HEK293 (cell line): Measurements from ENCODE around the gene PRSS2.
A peak's percentile ranks its signal among the peaks of the same experiment; 100 is the strongest.
"Not testable (repeated sequence)": the region's sequence is repeated elsewhere in the genome, so short reads cannot be mapped to it uniquely, and the experiment has no call there.

ENCODE experiments used
- CTCF ChIA-PET: fragments of 350-600 bp; formaldehyde crosslinking; extraction: SDS; loops from one replicate; lab custom pipeline; 2021; ENCODE audit warnings: antibody characterized with exemption; lab: Yijun Ruan, JAX
- POLR2A ChIA-PET: fragments of 300-600 bp; formaldehyde crosslinking; extraction: SDS; loops from one replicate; lab custom pipeline; 2020; ENCODE audit warnings: antibody characterized with exemption, inconsistent platforms; lab: Yijun Ruan, JAX
- H3K27ac ChIP-seq: fragments of 200-500 bp; sonication (Bioruptor generic); 2 replicates; pipeline ENCODE4 v1.5.1; 2014; ENCODE audit warnings: low read depth, low read length, control low read depth, inconsistent platforms; ENCODE audit errors: extremely low read depth
- H3K36me3 ChIP-seq, 2 experiments: fragments of 200-500 bp in 1 of 2; sonication (Bioruptor generic) in 1 of 2; 1 replicate in 1 of 2; 2 replicates in 1 of 2; pipeline ENCODE4 v1.5.1; 2014 to 2017; ENCODE audit warnings: inconsistent platforms in 2 of 2, low read length in 2 of 2; ENCODE audit not compliant: control insufficient read depth in 2 of 2, insufficient read depth in 1 of 2
- H3K4me1 ChIP-seq: fragments of 200-500 bp; sonication (Bioruptor generic); 2 replicates; pipeline ENCODE4 v1.5.1; 2014; ENCODE audit warnings: mild to moderate bottlenecking, low read length, inconsistent platforms; ENCODE audit not compliant: control insufficient read depth, insufficient read depth
- H3K4me3 ChIP-seq: 2 replicates; pipeline ENCODE4 v1.5.1; 2011; ENCODE audit warnings: low read depth, mild to moderate bottlenecking, control low read depth, low read length, moderate library complexity
- H3K9me3 ChIP-seq: fragments of 200-500 bp; sonication (Bioruptor generic); 2 replicates; pipeline ENCODE4 v1.5.1; 2014; ENCODE audit warnings: low read depth, low read length, inconsistent platforms; ENCODE audit not compliant: control insufficient read depth, insufficient read depth
- EGR2 ChIP-seq: fragments of 450-650 bp; formaldehyde crosslinking; IDR thresholded peaks from 2 replicates; pipeline ENCODE4 v1.5.1; 2016; ENCODE audit warnings: low read depth, missing biosample characterization, missing genetic modification characterization
- GLI2 ChIP-seq: fragments of 450-650 bp; formaldehyde crosslinking; IDR thresholded peaks from 2 replicates; pipeline ENCODE4; 2017; ENCODE audit warnings: missing biosample characterization, missing genetic modification characterization, low read depth, borderline replicate concordance
- GLIS1 ChIP-seq: fragments of 450-650 bp; formaldehyde crosslinking; IDR thresholded peaks from 2 replicates; pipeline ENCODE4 v1.5.1; 2016; ENCODE audit warnings: missing biosample characterization, missing genetic modification characterization
- KLF7 ChIP-seq: fragments of 450-650 bp; formaldehyde crosslinking; IDR thresholded peaks from 2 replicates; pipeline ENCODE4 v1.5.1; 2016; ENCODE audit warnings: missing biosample characterization, missing genetic modification characterization, borderline replicate concordance
- SETDB1 ChIP-seq: IDR thresholded peaks from one replicate; pipeline ENCODE4 v1.6.1; 2017; ENCODE audit warnings: mild to moderate bottlenecking, low read length, moderate library complexity, mixed read lengths; ENCODE audit not compliant: insufficient read length
- SP3 ChIP-seq: fragments of 450-650 bp; formaldehyde crosslinking; IDR thresholded peaks from 2 replicates; pipeline ENCODE4 v1.5.1; 2016; ENCODE audit warnings: missing biosample characterization, missing genetic modification characterization
- ZFHX2 ChIP-seq: fragments of 450-650 bp; formaldehyde crosslinking; conservative IDR thresholded peaks from 2 replicates; pipeline ENCODE4 v1.5.1; 2016; ENCODE audit warnings: missing biosample characterization, missing genetic modification characterization
- ZIC2 ChIP-seq: fragments of 450-650 bp; formaldehyde crosslinking; IDR thresholded peaks from 2 replicates; pipeline ENCODE4 v1.5.1; 2016; ENCODE audit warnings: missing biosample characterization, missing genetic modification characterization
- ZNF184 ChIP-seq: fragments of 450-650 bp; IDR thresholded peaks from 2 replicates; pipeline ENCODE4 v1.5.1; 2018; ENCODE audit warnings: missing biosample characterization, mild to moderate bottlenecking, missing genetic modification characterization
- ZNF423 ChIP-seq: fragments of 450-650 bp; formaldehyde crosslinking; IDR thresholded peaks from 2 replicates; pipeline ENCODE4 v1.5.1; 2016; ENCODE audit warnings: missing biosample characterization, missing genetic modification characterization
- ZNF449 ChIP-seq: fragments of 450-650 bp; formaldehyde crosslinking; IDR thresholded peaks from 2 replicates; pipeline ENCODE4 v1.5.1; 2017; ENCODE audit warnings: missing biosample characterization, mild to moderate bottlenecking, missing genetic modification characterization, moderate library complexity
- ZNF549 ChIP-seq: fragments of 450-650 bp; IDR thresholded peaks from 2 replicates; pipeline ENCODE4 v1.5.1; 2018; ENCODE audit warnings: missing biosample characterization, missing genetic modification characterization, mild to moderate bottlenecking, inconsistent platforms, moderate library complexity
- ZNF585B ChIP-seq: fragments of 450-650 bp; formaldehyde crosslinking; IDR thresholded peaks from 2 replicates; pipeline ENCODE4 v1.5.1; 2016; ENCODE audit warnings: missing biosample characterization, missing genetic modification characterization
- ZNF596 ChIP-seq: fragments of 450-650 bp; IDR thresholded peaks from 2 replicates; pipeline ENCODE4 v1.5.0; 2018; ENCODE audit warnings: missing biosample characterization, mild to moderate bottlenecking, missing genetic modification characterization, moderate library complexity
- ZNF600 ChIP-seq: fragments of 450-650 bp; formaldehyde crosslinking; IDR thresholded peaks from 2 replicates; pipeline ENCODE4 v1.5.1; 2016; ENCODE audit warnings: missing biosample characterization, missing genetic modification characterization
- ZNF610 ChIP-seq: fragments of 450-650 bp; formaldehyde crosslinking; IDR thresholded peaks from 2 replicates; pipeline ENCODE4 v1.5.1; 2016; ENCODE audit warnings: missing biosample characterization, missing genetic modification characterization, borderline replicate concordance
- ZNF670 ChIP-seq: fragments of 450-650 bp; formaldehyde crosslinking; IDR thresholded peaks from 2 replicates; pipeline ENCODE4 v1.5.1; 2016; ENCODE audit warnings: missing biosample characterization, missing genetic modification characterization, low read depth
- ZNF677 ChIP-seq: fragments of 450-650 bp; IDR thresholded peaks from 2 replicates; pipeline ENCODE4 v1.5.0; 2018; ENCODE audit warnings: missing biosample characterization, mild to moderate bottlenecking, missing genetic modification characterization, moderate library complexity
- ZNF707 ChIP-seq: fragments of 450-650 bp; formaldehyde crosslinking; IDR thresholded peaks from 2 replicates; pipeline ENCODE4 v1.5.1; 2016; ENCODE audit warnings: missing biosample characterization, missing genetic modification characterization
- TF ChIP-seq, protein P1 (sequence below): fragments of 450-650 bp; formaldehyde crosslinking; IDR thresholded peaks from 2 replicates; pipeline ENCODE4 v1.5.1; 2016; ENCODE audit warnings: missing biosample characterization, missing genetic modification characterization

PRSS2 gene

GRCh38 chr7:142750321-142750938 is 20.3 kb upstream of the PRSS2 start:
- Histone ChIP-seq H3K36me3 (no peaks in the 10 kb centered on the region), H3K27ac (no peak overlapping the region), H3K4me3 (no peak overlapping the region), H3K9me3 (no peaks in the 10 kb centered on the region), H3K4me1 (no peaks in the 10 kb centered on the region)
- no peak for TF ChIP-seq ZIC2
- TF ChIP-seq GLIS1 (tag by site-specific recombination): peak; percentile 31; the same call in 1 of the 2 replicates
- ChIA-PET CTCF (interaction anchor here (2.4 kb wide), 1 partner anchor 37 kb away, joined by 9 read pairs; no protein-coding TSS in a partner anchor), POLR2A (no interaction called here)

GRCh38 chr7:142751526-142752175 is 19.1 kb upstream of the PRSS2 start:
- CTCF ChIA-PET: interaction anchor here (0.6 kb wide), 1 partner anchor 226 kb away, joined by 6 read pairs; no protein-coding TSS in a partner anchor
- H3K4me1 ChIP-seq, H3K36me3 ChIP-seq, H3K4me3 ChIP-seq, H3K9me3 ChIP-seq, H3K27ac ChIP-seq, POLR2A ChIA-PET: not testable (repeated sequence)

- POLR2A ChIA-PET: no interaction called here
- TF ChIP-seq ZNF707: no peak
- no peak for TF ChIP-seq ZNF670 (tag by site-specific recombination)
- TF ChIP-seq ZNF677 (tag by site-specific recombination): no peak
- no peak for TF ChIP-seq ZNF600 (tag by site-specific recombination)
- no peak for TF ChIP-seq ZNF423 (tag by site-specific recombination)
- no peak for TF ChIP-seq SP3 (tag by site-specific recombination)
- TF ChIP-seq ZNF610 (tag by site-specific recombination): no peak
- no peak for TF ChIP-seq ZNF596 (tag by site-specific recombination)
- no peak for TF ChIP-seq ZNF449 (tag by site-specific recombination)
- TF ChIP-seq KLF7 (tag by site-specific recombination): no peak
- no peak for TF ChIP-seq EGR2 (tag by site-specific recombination)
- TF ChIP-seq ZNF184 (tag by site-specific recombination): no peak
- no peak for TF ChIP-seq ZNF549 (tag by site-specific recombination)
- TF ChIP-seq GLI2 (tag by site-specific recombination): no peak
- TF ChIP-seq, protein P1, sequence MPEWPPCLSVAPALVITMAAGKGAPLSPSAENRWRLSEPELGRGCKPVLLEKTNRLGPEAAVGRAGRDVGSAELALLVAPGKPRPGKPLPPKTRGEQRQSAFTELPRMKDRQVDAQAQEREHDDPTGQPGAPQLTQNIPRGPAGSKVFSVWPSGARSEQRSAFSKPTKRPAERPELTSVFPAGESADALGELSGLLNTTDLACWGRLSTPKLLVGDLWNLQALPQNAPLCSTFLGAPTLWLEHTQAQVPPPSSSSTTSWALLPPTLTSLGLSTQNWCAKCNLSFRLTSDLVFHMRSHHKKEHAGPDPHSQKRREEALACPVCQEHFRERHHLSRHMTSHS (tag by site-specific recombination): no peak
- no peak for TF ChIP-seq SETDB1
- no peak for TF ChIP-seq ZFHX2 (tag by site-specific recombination)
- no peak for TF ChIP-seq ZNF585B (tag by site-specific recombination)
- no peak overlapping the region for H3K27ac ChIP-seq
- CTCF ChIA-PET: interaction anchor here (0.6 kb wide), 2 partner anchors 22 to 294 kb away, joined by 4 read pairs; no protein-coding TSS in a partner anchor
- no peaks in the 10 kb centered on the region for H3K4me1 ChIP-seq
- no peaks in the 10 kb centered on the region for H3K9me3 ChIP-seq
- no peaks in the 10 kb centered on the region for H3K36me3 ChIP-seq
- no peak overlapping the region for H3K4me3 ChIP-seq
These were observed 18.2 kb upstream of the PRSS2 start for GRCh38 chr7:142752376-142753225.
